ENCODE measurements around the gene CYP27A1.

The CYP27A1 gene

DNA sequence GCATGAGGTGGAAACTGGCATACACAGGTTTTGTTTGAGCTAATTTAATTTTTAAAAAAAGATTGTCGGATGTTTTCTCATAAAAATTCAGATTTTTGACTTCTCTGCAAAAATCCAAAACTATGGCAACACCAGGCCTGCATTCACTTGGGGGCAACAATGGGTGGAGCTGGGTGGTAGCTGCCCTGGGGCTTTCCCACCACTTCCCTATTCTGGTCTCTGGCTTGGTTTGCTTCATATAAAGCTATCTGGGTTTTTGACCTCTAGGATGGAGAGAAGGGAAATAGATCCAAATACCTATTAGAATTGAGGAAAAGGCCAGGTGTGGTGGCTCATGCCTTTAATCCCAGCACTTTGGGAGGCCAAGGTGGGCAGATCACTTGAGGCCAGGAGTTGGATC, 5.5 kb upstream of the CYP27A1 start:
- DNase-seq = no peak

GRCh38 chr2:218777276-218777990, 4.5 kb upstream of the CYP27A1 start:
- no peak for DNase-seq

DNA sequence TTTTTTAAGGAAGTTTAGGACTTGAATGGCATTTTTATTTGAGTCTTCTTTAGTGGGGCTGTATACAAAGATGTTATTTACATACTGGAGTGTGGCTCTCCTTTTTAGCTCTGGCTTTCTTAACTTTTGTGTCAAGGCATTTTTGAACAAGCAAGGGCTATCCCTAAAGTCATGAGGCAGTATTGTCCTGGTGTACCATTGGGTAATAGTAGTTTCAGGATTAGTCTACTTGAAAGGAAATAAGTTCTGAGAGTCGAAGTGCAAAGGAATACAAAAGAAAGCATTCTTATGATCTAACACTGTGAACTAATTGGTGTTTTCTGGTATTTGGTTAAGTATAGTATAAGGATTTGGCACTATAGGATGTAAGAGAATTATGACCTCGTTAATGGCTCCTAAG, 1.9 kb upstream of the CYP27A1 start:
- no peak for DNase-seq

- DNase-seq = no peak
Observed at GRCh38 chr2:218780851-218781690, 876 bp upstream of the CYP27A1 start.

DNA sequence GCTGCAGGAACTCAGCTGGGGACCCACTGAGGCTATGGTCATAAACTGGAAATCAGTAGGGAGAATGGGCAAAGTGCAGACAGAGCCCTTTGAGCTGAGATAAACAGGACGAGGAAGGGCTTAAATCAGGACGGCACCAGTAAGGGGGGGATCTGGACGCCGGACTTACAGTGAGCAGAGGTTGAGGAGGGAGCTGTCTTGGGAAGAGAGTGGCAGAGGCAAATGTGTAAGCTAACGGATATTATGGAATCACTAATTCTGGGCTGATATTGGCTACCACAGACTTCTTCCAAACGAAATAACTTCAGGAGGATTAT, 539 bp downstream of the CYP27A1 start:
- no peak for DNase-seq

- no peak for DNase-seq
Observed at GRCh38 chr2:218783688-218784087, 1.7 kb downstream of the CYP27A1 start.

DNA sequence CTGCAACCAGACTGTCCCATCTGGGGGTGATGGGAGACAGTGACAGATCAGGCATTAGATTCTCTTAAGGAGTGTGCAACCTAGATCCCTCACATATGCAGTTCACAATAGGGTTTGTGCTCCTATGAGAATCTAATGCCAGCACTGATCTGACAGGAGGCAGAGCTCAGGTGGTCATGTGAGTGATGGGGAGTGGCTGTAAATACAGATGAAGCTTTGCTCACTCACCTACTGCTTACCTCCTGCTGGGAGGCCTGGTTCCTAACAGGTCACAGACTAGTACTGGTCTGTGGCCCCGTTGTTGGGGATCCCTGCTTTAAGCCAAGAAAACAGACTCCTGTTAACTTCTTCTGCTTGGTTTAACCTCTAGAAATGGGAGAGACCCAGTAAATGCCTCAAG, 3.2 kb downstream of the CYP27A1 start:
- no peak for DNase-seq

DNA sequence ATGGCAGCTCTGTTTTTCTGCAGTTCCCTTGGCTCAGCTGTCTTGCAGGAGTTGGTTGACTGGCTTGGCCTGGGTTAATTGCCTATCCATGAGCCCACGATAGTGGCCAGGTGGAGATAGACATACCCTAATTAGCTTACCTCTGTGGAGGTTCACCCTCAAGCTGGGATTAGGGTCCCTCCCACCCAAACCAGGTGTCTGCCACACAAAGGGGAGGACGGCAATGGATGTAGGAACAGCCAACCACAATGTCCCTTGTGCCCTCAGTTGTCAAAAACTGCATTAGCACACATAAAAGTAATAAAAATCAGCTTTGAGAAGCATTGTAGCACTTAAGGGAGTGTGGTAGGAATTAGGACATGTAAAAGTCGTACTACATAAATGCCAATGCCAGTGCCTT, 4.2 kb downstream of the CYP27A1 start:
- DNase-seq = no peak

GRCh38 chr2:218788529-218789255, 6.7 kb downstream of the CYP27A1 start:
- DNase-seq = no peak

DNA sequence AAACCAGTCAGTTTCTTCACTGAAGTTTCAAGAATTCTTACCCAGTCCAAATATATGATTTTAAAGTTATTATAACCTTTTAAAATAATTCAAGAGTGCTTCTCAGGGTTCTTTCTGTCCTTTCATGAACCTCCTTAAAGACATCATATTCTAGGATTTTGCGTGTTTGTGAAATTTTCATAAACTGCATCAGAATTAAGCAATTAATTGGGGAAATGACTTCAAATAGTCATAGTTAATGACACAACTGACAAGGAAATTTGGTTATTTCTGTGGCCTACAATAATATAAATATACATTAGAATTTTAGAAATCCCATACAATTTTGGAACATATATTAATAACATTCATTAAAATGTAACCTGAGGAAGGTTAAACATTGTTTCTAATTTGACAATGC, 10.5 kb downstream of the CYP27A1 start:
- no peak for DNase-seq

DNA sequence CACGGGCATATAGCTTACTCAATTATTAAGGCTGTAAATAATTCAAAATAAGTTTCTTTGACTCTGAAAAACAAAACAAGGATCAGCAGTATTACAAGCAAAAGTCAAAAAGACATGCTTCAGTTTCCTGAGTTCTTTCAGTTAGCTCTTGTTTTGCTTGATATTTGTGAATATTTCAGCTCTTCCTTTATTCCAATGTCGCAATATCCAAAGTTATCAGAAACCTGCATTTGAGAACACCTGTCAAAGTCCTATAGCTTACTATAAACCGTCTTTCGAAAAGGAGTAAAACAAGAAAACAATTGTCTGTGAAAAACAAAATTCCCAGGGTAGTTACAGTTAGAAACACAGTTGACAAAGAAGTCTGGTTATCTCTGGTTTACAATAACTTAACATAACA, 14.7 kb downstream of the CYP27A1 start:
- no peak for DNase-seq

DNA sequence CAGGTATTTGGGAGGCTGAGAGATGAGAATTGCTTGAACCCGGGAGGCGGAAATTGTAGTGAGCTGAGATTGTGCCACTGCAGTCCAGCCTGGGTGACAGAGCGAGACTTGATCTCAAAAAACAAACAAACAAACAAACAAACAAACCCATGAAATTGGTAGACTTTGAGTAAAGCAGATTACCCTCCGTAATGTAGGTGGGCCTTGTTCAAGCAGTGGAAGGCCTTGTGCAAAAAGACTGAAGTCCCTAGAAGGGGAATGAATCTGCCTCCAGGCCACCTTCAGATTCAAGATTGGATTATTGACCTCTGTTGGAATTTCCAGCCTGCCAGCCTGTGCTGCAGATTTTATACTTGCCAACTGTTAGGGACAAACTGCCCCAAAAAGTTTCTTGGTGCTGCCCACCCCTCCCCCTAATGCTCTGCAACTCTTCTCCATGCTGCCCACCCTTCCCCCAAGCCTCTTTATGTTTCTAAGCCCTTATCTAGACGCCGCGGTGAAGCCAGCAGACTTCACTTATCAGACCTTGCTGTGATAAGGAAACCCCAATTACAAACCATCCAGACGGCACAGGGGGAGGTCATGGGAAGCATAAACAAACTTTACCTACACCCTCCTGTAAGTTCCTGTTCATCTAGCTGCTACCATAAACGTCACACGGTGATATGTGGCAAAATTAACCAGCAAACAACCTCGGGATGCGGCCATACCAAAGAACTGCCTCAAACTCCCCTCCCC, 17.0 kb downstream of the CYP27A1 start:
- DNase-seq = no peak

- no peak for DNase-seq
Observed at GRCh38 chr2:218799990-218800389, 18.0 kb downstream of the CYP27A1 start.

DNA sequence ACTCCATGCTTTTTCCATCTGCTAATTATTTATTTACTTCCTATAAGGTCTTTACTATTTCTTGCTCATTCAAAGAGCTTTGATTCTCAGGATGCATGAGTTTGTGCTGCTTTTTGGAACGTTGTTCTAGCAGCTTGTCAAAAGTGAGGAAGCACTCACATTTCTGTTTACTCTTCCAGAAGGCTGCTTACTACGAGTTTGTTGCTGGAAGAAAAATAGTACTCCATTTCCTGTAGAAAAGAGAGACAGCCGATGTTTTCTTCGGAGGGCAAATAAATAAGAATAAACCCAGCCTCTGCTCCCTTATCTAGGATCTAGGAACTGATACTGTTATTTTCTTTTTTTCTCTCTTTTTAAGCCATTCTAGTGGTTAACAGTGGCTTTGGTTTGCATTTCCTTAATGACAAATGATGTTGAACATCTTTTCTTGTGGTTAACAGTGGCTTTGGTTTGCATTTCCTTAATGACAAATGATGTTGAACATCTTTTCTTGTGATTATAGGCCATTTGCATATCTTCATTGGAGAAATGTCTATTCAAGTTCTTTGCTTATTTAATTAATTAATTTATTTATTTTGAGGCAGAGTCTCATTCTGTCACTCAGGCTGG, 20.5 kb downstream of the CYP27A1 start:
- DNase-seq = no peak

DNA sequence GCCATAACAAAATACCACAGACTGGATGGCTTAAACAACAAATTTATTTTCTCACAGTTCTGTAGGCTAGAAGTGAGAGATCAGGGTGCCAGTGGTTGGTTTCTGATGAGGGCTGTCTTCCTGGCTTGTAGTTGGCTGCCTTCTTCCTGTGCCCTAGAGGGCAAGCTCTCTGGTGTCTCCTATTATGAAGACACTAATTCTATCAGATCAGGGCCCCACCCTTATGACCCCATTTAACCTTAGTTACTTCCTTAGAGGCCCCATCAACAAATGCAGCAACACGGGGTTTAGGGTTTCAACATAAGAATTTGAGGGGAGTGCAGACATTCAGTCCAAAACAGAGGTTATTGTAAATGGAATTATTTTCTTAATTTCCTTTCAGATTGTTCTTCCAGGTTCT, 22.9 kb downstream of the CYP27A1 start:
- no peak for DNase-seq

- no peak for DNase-seq
Observed at GRCh38 chr2:218805627-218806026, 23.7 kb downstream of the CYP27A1 start.

DNA sequence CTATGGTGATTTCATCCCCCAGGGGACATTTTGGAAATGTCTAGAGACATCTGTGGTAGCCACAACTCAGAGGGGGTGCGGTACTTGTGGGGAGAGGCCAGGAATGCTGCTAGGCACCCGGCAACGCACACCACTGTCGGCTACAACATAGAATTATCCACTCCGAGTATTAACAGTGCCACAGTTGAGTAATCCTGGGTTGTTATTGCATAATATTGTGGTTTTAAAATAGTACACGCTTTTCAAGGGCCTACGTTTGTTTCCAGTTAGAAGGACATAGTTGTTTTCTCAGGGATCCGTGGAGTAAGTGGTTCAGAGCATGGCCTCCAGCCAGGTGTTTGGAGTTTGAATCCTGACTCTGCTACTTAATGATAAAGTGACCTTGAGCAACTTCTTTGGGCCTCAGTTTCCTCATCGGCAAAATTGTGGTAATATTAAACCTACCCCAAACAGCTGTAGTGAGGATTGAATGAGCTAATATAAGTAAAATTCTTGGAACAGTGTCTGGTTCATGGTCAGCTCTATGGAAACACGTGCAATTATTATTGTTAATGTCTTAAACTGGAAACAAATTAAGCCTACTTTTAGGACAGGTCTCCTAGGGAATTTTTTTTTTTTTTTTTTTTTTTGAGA, 24.5 kb downstream of the CYP27A1 start:
- no peak for DNase-seq

- DNase-seq = no peak
Observed at GRCh38 chr2:218807626-218808025, 25.7 kb downstream of the CYP27A1 start.

DNA sequence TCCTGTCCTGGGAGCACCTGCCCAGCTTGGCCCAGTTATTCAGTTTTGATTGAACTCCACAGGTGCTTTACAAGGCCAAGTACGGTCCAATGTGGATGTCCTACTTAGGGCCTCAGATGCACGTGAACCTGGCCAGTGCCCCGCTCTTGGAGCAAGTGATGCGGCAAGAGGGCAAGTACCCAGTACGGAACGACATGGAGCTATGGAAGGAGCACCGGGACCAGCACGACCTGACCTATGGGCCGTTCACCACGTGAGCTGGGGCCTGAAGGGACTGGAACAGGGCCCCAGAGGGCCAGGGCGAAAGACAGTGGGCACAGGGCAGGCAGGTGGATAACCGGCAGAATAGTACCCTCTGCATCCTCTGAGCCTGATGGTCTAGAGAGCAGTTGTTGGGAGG, 27.6 kb downstream of the CYP27A1 start:
- no peak for DNase-seq

DNA sequence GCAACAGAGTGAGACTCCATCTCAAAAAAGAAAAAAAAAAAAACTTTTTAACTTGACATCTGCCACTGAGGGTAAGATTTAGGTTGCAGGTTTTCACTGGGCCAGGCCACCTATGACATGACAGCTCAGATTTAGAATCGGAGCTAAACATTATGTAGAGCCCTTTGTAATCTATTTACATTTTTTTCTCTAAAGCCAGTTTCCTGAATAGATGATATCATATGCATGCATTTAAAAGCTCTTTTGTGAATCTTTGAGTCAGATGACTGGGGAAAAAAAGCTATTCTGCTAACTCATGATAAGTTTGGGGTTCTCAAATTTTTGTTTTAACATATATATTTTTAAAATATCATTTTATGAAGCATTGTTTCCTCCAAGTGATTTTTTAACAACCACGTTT, 28.3 kb downstream of the CYP27A1 start:
- DNase-seq = no peak

- DNase-seq = no peak
Observed at GRCh38 chr2:218811382-218811781, 29.4 kb downstream of the CYP27A1 start.

DNA sequence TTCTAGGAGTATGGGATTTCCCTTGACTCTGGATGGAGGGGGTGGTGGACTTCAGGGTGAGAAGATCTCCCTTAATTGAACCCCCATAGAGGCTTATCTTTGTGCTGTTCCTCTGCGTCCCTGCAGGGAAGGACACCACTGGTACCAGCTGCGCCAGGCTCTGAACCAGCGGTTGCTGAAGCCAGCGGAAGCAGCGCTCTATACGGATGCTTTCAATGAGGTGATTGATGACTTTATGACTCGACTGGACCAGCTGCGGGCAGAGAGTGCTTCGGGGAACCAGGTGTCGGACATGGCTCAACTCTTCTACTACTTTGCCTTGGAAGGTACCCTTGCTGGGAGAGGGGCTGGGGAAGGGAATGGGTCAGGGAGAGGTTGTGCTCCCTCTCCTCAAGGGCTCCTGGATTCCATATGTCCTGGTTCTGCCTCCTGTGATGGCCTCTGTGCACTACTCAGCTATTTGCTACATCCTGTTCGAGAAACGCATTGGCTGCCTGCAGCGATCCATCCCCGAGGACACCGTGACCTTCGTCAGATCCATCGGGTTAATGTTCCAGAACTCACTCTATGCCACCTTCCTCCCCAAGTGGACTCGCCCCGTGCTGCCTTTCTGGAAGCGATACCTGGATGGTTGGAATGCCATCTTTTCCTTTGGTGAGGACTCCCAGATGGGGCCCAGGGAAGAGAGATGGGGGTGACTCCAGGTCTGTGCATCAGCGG, 30.3 kb downstream of the CYP27A1 start:
- no peak for DNase-seq
